Transverse colon (tissue), 4 donors: ENCODE measurements around the gene RASSF1.

ENCODE experiments used
- POLR2AphosphoS5 ChIP-seq, 3 donors: sonication (generic); formaldehyde crosslinking; IDR thresholded peaks; one replicate each; pipeline ENCODE4 v1.6.1; 2016; ENCODE audit warnings: antibody characterized with exemption in 3 of 3
- TF ChIP-seq, protein P1 (sequence below), 5 experiments: fragments of 200-600 bp in 3 of 5; fragments of 450-650 bp in 2 of 5; sonication (generic) in 3 of 5; IDR thresholded peaks; 1 replicate in 2 of 5; 2 replicates in 3 of 5; pipeline ENCODE4 v1.5.1; 2016 to 2017; ENCODE audit warnings: antibody characterized with exemption in 5 of 5, inconsistent platforms in 3 of 5, mild to moderate bottlenecking in 2 of 5, moderate library complexity in 1 of 5

DNA sequence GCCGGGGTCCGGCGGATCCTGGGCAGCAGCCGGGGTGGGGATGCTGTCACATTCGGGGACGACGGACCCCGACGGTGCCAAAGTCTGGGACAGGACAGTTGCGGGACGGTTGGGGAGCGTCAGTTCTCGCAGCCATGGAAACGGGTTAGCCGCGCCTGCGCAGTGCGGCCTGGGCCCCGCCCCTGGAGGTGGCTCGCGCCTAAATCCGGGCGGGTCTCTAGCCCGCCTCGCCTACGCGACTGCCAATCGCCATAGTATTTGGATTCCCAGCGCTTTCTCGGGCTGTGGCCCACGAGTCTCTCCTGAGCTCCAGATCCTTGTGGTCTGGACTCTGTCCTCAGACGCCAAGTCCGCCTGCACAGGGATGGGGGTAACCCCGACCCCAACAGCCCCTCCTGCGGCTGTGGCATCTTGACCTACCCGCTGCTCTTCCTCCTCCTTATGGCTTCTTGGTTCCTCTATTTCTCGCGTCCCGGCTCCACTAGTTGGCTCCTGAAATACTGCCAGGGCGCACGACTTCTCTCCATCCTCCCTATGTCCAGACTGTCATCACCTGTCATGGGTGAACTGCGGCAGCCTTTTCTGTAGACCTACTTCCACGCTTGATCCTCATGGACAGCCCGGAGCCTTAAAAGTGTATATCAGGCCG is 5.1 kb upstream of the RASSF1 start, which contains the start of gene ZMYND10:
- TF ChIP-seq POLR2AphosphoS5 (IDR thresholded peaks at IDR 0.05): no peak
- TF ChIP-seq, protein P1, sequence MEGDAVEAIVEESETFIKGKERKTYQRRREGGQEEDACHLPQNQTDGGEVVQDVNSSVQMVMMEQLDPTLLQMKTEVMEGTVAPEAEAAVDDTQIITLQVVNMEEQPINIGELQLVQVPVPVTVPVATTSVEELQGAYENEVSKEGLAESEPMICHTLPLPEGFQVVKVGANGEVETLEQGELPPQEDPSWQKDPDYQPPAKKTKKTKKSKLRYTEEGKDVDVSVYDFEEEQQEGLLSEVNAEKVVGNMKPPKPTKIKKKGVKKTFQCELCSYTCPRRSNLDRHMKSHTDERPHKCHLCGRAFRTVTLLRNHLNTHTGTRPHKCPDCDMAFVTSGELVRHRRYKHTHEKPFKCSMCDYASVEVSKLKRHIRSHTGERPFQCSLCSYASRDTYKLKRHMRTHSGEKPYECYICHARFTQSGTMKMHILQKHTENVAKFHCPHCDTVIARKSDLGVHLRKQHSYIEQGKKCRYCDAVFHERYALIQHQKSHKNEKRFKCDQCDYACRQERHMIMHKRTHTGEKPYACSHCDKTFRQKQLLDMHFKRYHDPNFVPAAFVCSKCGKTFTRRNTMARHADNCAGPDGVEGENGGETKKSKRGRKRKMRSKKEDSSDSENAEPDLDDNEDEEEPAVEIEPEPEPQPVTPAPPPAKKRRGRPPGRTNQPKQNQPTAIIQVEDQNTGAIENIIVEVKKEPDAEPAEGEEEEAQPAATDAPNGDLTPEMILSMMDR (IDR thresholded peaks at IDR 0.05): no peak
